Activated CD4-positive, alpha-beta T cell treated with anti-CD3 and anti-CD28 coated beads, Interleukin-2, amount 10 ng/mL, durations not matched to agents 7 days and 5 days (primary cell): Measurements from ENCODE around the gene OSBPL9. TPM values are rescaled to one million over a fixed set of nuclear protein-coding genes. Genes with fewer than 3 reads are reported as not detected.
"Not testable (repeated sequence)": the region's sequence is repeated elsewhere in the genome, so short reads cannot be mapped to it uniquely, and the experiment has no call there.

Experiments
- CTCF ChIA-PET: fragments of 350-600 bp; sonication (Branson Sonifier 250); formaldehyde crosslinking; loops from one replicate; lab custom pipeline; 2021; ENCODE audit warnings: antibody characterized with exemption; lab: Charles Lee
- POLR2A ChIA-PET: fragments of 350-600 bp; sonication (Branson Sonifier 250); formaldehyde crosslinking; loops from one replicate; lab custom pipeline; 2021; ENCODE audit warnings: antibody characterized with exemption; lab: Charles Lee
- DNase-seq: peaks from one replicate; pipeline ENCODE4 v3.0.0-alpha.2; 2020
- H3K27ac Mint-ChIP-seq: one replicate; pipeline ENCODE4 v1.8.0; 2021; ENCODE audit warnings: mild to moderate bottlenecking, moderate library complexity, mixed read lengths
- H3K27me3 Mint-ChIP-seq: one replicate; pipeline ENCODE4 v1.8.0; 2021; ENCODE audit warnings: mixed read lengths
- H3K36me3 Mint-ChIP-seq: one replicate; pipeline ENCODE4 v1.8.0; 2021; ENCODE audit warnings: low read depth, mixed read lengths
- H3K4me1 Mint-ChIP-seq: one replicate; pipeline ENCODE4 v1.8.0; 2021; ENCODE audit warnings: mixed read lengths
- H3K4me3 Mint-ChIP-seq: one replicate; pipeline ENCODE4 v1.8.0; 2021; ENCODE audit warnings: mild to moderate bottlenecking, moderate library complexity, mixed read lengths
- H3K9me3 Mint-ChIP-seq: one replicate; pipeline ENCODE4 v1.8.0; 2021; ENCODE audit warnings: mixed read lengths
- total RNA-seq, 2 experiments: library from RNA; stranded (reverse); gene quantifications; one replicate each; pipeline ENCODE4 v1.2.3, GENCODE V29; 2021

Gene OSBPL9
- total RNA-seq, 2 experiments from 2014 or later = 44.0 to 46.7 TPM

- no peaks in the 10 kb centered on the region for H3K27me3 Mint-ChIP-seq
- no peak for DNase-seq
- H3K4me3 Mint-ChIP-seq = no peak overlapping the region
- peaks cover 10% of the 10 kb centered on the region for H3K4me1 Mint-ChIP-seq
- peaks cover 39% of the 10 kb centered on the region for H3K36me3 Mint-ChIP-seq
- ChIA-PET CTCF (interaction anchor here (0.6 kb wide), 1 partner anchor 35 kb away, joined by 3 read pairs; no protein-coding TSS in a partner anchor), POLR2A (no interaction called here)
- no peak overlapping the region for H3K27ac Mint-ChIP-seq
- H3K9me3 Mint-ChIP-seq = no peaks in the 10 kb centered on the region
Measured at GRCh38 chr1:51776408-51776807, 159.5 kb downstream of the OSBPL9 start.

GRCh38 chr1:51780927-51781326 is 164.0 kb downstream of the OSBPL9 start:
- Mint-ChIP-seq H3K27me3 (no peaks in the 10 kb centered on the region), H3K4me1 (peaks cover 9% of the 10 kb centered on the region)
- POLR2A ChIA-PET = no interaction called here

GRCh38 chr1:51784997-51785421 is 168.1 kb downstream of the OSBPL9 start:
- Mint-ChIP-seq H3K27me3 (no peaks in the 10 kb centered on the region), H3K36me3 (peaks cover 66% of the 10 kb centered on the region), H3K9me3 (no peaks in the 10 kb centered on the region), H3K4me1 (no peaks in the 10 kb centered on the region), H3K4me3 (no peak overlapping the region), H3K27ac (no peak overlapping the region)
- ChIA-PET CTCF (no interaction called here), POLR2A (no interaction called here)
- no peak for DNase-seq

More at GRCh38 chr1:51780927-51781326, 164.0 kb downstream of the OSBPL9 start:
- CTCF ChIA-PET = no interaction called here
- H3K27ac Mint-ChIP-seq = no peak overlapping the region
- no peak for DNase-seq
- H3K4me3 Mint-ChIP-seq = no peak overlapping the region
- H3K36me3 Mint-ChIP-seq = peaks cover 50% of the 10 kb centered on the region
- no peaks in the 10 kb centered on the region for H3K9me3 Mint-ChIP-seq

- H3K27ac Mint-ChIP-seq = no peak overlapping the region
- ChIA-PET POLR2A (no interaction called here), CTCF (interaction anchor here (1.4 to 1.5 kb wide), 2 partner anchors 11 to 15 kb away, joined by 3 to 5 read pairs; no protein-coding TSS in a partner anchor)
- no peak for DNase-seq
- no peaks in the 10 kb centered on the region for H3K9me3 Mint-ChIP-seq
- H3K4me3 Mint-ChIP-seq = no peak overlapping the region
- no peaks in the 10 kb centered on the region for H3K27me3 Mint-ChIP-seq
- H3K36me3 Mint-ChIP-seq = peaks cover 79% of the 10 kb centered on the region
- peaks cover 15% of the 10 kb centered on the region for H3K4me1 Mint-ChIP-seq
Measured at GRCh38 chr1:51788938-51789337, 172.0 kb downstream of the OSBPL9 start.

GRCh38 chr1:51789342-51789741 is 172.4 kb downstream of the OSBPL9 start:
- ChIA-PET POLR2A (no interaction called here), CTCF (interaction anchor here (1.3 to 1.5 kb wide), 3 partner anchors 9 to 15 kb away, joined by 3 to 5 read pairs (median 4); no protein-coding TSS in a partner anchor)
- H3K4me1 Mint-ChIP-seq = peaks cover 16% of the 10 kb centered on the region

GRCh38 chr1:51790385-51790784 is 173.5 kb downstream of the OSBPL9 start:
- Mint-ChIP-seq H3K27me3 (no peaks in the 10 kb centered on the region), H3K9me3 (no peaks in the 10 kb centered on the region), H3K27ac (no peak overlapping the region), H3K4me1 (peaks cover 16% of the 10 kb centered on the region), H3K36me3 (peaks cover 71% of the 10 kb centered on the region), H3K4me3 (no peak overlapping the region)
- ChIA-PET POLR2A (no interaction called here), CTCF (interaction anchor here (1.3 to 1.5 kb wide), 3 partner anchors 8 to 13 kb away, joined by 3 to 5 read pairs (median 4); no protein-coding TSS in a partner anchor)
- DNase-seq = no peak

More at GRCh38 chr1:51789342-51789741, 172.4 kb downstream of the OSBPL9 start:
- Mint-ChIP-seq H3K27ac (no peak overlapping the region), H3K4me3 (no peak overlapping the region), H3K36me3 (peaks cover 78% of the 10 kb centered on the region), H3K27me3 (no peaks in the 10 kb centered on the region), H3K9me3 (no peaks in the 10 kb centered on the region)
- no peak for DNase-seq

GRCh38 chr1:51791888-51792287 is 175.0 kb downstream of the OSBPL9 start:
- no peaks in the 10 kb centered on the region for H3K27me3 Mint-ChIP-seq
- H3K4me1 Mint-ChIP-seq = peaks cover 16% of the 10 kb centered on the region
- ChIA-PET POLR2A (no interaction called here), CTCF (interaction anchor here (1.3 kb wide), 1 partner anchor 23 kb away, joined by 4 read pairs; no protein-coding TSS in a partner anchor)
- no peak overlapping the region for H3K4me3 Mint-ChIP-seq
- no peak overlapping the region for H3K27ac Mint-ChIP-seq
- no peak for DNase-seq
- no peaks in the 10 kb centered on the region for H3K9me3 Mint-ChIP-seq
- H3K36me3 Mint-ChIP-seq = peaks cover 58% of the 10 kb centered on the region

GRCh38 chr1:51792864-51793263 is 176.0 kb downstream of the OSBPL9 start:
- no peaks in the 10 kb centered on the region for H3K9me3 Mint-ChIP-seq
- DNase-seq = no peak
- ChIA-PET POLR2A (interaction anchor here (0.6 kb wide), 2 partner anchors 272 to 832 kb away, joined by 3 read pairs; no protein-coding TSS in a partner anchor), CTCF (no interaction called here)
- H3K27me3 Mint-ChIP-seq = no peaks in the 10 kb centered on the region
- H3K36me3 Mint-ChIP-seq = peaks cover 57% of the 10 kb centered on the region
- peaks cover 16% of the 10 kb centered on the region for H3K4me1 Mint-ChIP-seq
- no peak overlapping the region for H3K4me3 Mint-ChIP-seq
- no peak overlapping the region for H3K27ac Mint-ChIP-seq

- Mint-ChIP-seq H3K9me3 (no peaks in the 10 kb centered on the region), H3K27me3 (no peaks in the 10 kb centered on the region), H3K4me1 (peaks cover 16% of the 10 kb centered on the region), H3K4me3 (no peak overlapping the region), H3K36me3 (peaks cover 51% of the 10 kb centered on the region), H3K27ac (peak overlapping the region; percentile 43)
- ChIA-PET POLR2A (no interaction called here), CTCF (no interaction called here)
- no peak for DNase-seq
Measured at GRCh38 chr1:51794260-51794659, 177.4 kb downstream of the OSBPL9 start.

- Mint-ChIP-seq H3K27me3 (no peaks in the 10 kb centered on the region), H3K9me3 (no peaks in the 10 kb centered on the region), H3K27ac (no peak overlapping the region), H3K4me3 (no peak overlapping the region), H3K4me1 (peaks cover 16% of the 10 kb centered on the region), H3K36me3 (peaks cover 46% of the 10 kb centered on the region)
- POLR2A ChIA-PET = no interaction called here
- no peak for DNase-seq
- CTCF ChIA-PET = no interaction called here
Measured at GRCh38 chr1:51794868-51795267, 178.0 kb downstream of the OSBPL9 start.

GRCh38 chr1:51799372-51799771 is 182.5 kb downstream of the OSBPL9 start:
- no peaks in the 10 kb centered on the region for H3K27me3 Mint-ChIP-seq

GRCh38 chr1:51814513-51814912 is 197.6 kb downstream of the OSBPL9 start:
- Mint-ChIP-seq H3K9me3 (no peaks in the 10 kb centered on the region), H3K4me1 (no peaks in the 10 kb centered on the region), H3K4me3 (no peak overlapping the region), H3K27ac (no peak overlapping the region), H3K27me3 (no peaks in the 10 kb centered on the region), H3K36me3 (peaks cover 31% of the 10 kb centered on the region)
- ChIA-PET CTCF (no interaction called here), POLR2A (no interaction called here)
- no peak for DNase-seq

More at GRCh38 chr1:51799372-51799771, 182.5 kb downstream of the OSBPL9 start:
- H3K27ac Mint-ChIP-seq = no peak overlapping the region
- ChIA-PET CTCF (interaction anchor here (0.7 kb wide), 1 partner anchor 11 kb away, joined by 3 read pairs; no protein-coding TSS in a partner anchor), POLR2A (no interaction called here)
- H3K9me3 Mint-ChIP-seq = no peaks in the 10 kb centered on the region
- no peak overlapping the region for H3K4me3 Mint-ChIP-seq
- H3K4me1 Mint-ChIP-seq = no peaks in the 10 kb centered on the region
- DNase-seq = no peak
- peaks cover 29% of the 10 kb centered on the region for H3K36me3 Mint-ChIP-seq

- ChIA-PET POLR2A (no interaction called here), CTCF (no interaction called here)
- Mint-ChIP-seq H3K9me3 (no peaks in the 10 kb centered on the region), H3K36me3 (peaks cover 34% of the 10 kb centered on the region), H3K27me3 (no peaks in the 10 kb centered on the region), H3K4me3 (no peak overlapping the region), H3K27ac (no peak overlapping the region), H3K4me1 (no peaks in the 10 kb centered on the region)
- no peak for DNase-seq
Measured at GRCh38 chr1:51818487-51818886, 201.6 kb downstream of the OSBPL9 start.

GRCh38 chr1:51819021-51819420 is 202.1 kb downstream of the OSBPL9 start:
- H3K27ac Mint-ChIP-seq, H3K9me3 Mint-ChIP-seq, H3K4me1 Mint-ChIP-seq, H3K27me3 Mint-ChIP-seq, CTCF ChIA-PET, H3K4me3 Mint-ChIP-seq, DNase-seq, POLR2A ChIA-PET: not testable (repeated sequence)
- peaks cover 29% of the 10 kb centered on the region for H3K36me3 Mint-ChIP-seq
